Immature natural killer cell (primary cell): Measurements from ENCODE around the gene TULP4. TPM values are rescaled to one million over a fixed set of nuclear protein-coding genes. Genes with fewer than 3 reads are reported as not detected.
"Not testable (repeated sequence)": the region's sequence is repeated elsewhere in the genome, so short reads cannot be mapped to it uniquely, and the experiment has no call there.

Experiments
- DNase-seq, 3 donors: peaks; one replicate each; pipeline ENCODE4 v3.0.0; 2022; ENCODE audit warnings: mixed read lengths in 1 of 3
- H3K27ac Mint-ChIP-seq, 6 donors: one replicate each; pipeline ENCODE4 v1.8.0; 2020; ENCODE audit warnings: mixed read lengths in 6 of 6, mild to moderate bottlenecking in 5 of 6, inconsistent platforms in 4 of 6, moderate library complexity in 3 of 6
- H3K27me3 Mint-ChIP-seq, 3 donors: one replicate each; pipeline ENCODE4 v1.8.0; 2020 to 2021; ENCODE audit warnings: low read depth in 3 of 3, mild to moderate bottlenecking in 3 of 3, mixed read lengths in 3 of 3, moderate library complexity in 3 of 3, inconsistent platforms in 1 of 3
- H3K36me3 Mint-ChIP-seq, 3 donors: one replicate each; pipeline ENCODE4 v1.8.0; 2020; ENCODE audit warnings: mixed read lengths in 3 of 3, inconsistent platforms in 2 of 3, mild to moderate bottlenecking in 2 of 3
- H3K4me1 Mint-ChIP-seq, 2 donors: one replicate each; pipeline ENCODE4 v1.8.0; 2020; ENCODE audit warnings: inconsistent platforms in 2 of 2, mild to moderate bottlenecking in 2 of 2, mixed read lengths in 2 of 2, moderate library complexity in 1 of 2
- H3K4me3 Mint-ChIP-seq, 5 donors: one replicate each; pipeline ENCODE4 v1.8.0; 2020; ENCODE audit warnings: mild to moderate bottlenecking in 5 of 5, mixed read lengths in 5 of 5, inconsistent platforms in 3 of 5, moderate library complexity in 3 of 5
- H3K9me3 Mint-ChIP-seq, 6 donors: one replicate each; pipeline ENCODE4 v1.8.0; 2020; ENCODE audit warnings: mild to moderate bottlenecking in 6 of 6, mixed read lengths in 6 of 6, inconsistent platforms in 4 of 6, moderate library complexity in 3 of 6
- polyA plus RNA-seq, 3 donors: library from polyadenylated mRNA; unstranded; fragments of 300-500 nt; fragmentation: Illumina TruSeq; gene quantifications; one replicate each; pipeline ENCODE4 v1.2.3, GENCODE V29; 2021

Gene TULP4
- polyA plus RNA-seq, 3 donors from 2014 or later = 19.0 to 46.9 (median 22.2) TPM

DNA sequence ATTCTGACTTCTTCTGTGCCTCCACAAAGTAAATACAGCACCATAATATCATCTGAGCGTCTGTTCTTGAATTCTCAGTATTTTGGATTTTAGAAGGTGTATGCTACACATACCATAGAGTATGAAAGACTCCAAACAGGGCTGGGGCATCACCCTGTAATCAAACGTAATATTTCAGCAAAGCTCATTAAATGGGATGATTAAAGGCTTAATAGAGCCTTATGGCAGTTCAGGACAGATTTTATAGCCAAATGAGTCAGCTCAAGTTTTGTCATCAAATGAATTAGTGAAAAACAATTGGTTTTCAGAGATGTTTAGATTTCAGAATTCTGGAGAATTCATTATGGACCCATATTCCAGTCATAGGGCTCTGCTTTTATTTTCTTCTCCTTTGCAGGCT is 68.9 kb downstream of the TULP4 start:
- Mint-ChIP-seq H3K27me3 (peaks cover 0 to 2% (median 1%) of the 10 kb centered on the region in 3 donors), H3K4me3 (no peak overlapping the region), H3K9me3 (no peaks in the 10 kb centered on the region), H3K4me1 (peaks cover 1 to 19% of the 10 kb centered on the region in 2 donors), H3K36me3 (no peaks in the 10 kb centered on the region), H3K27ac (no peak overlapping the region)
- DNase-seq = no peak

DNA sequence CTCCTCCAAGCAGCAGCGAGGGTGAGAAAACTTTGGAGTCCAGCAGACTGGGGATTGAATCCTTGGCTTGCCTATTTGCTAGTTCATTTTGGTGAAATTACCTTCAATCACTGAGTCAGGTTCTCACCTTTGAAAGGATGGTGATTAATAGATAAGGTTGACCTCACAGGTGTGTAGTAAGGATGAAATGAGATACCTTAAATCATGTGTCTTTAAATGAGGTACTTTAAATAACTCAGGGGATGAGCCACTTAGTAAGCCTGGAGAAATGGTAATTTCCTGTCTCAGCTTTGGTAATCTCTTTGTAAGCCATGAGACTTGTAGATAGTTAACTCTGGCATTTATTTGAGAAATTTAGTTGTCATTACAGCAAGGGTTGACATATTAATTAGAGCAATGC is 70.2 kb downstream of the TULP4 start:
- H3K4me3 Mint-ChIP-seq = no peak overlapping the region
- no peak overlapping the region for H3K27ac Mint-ChIP-seq
- DNase-seq = no peak
- no peaks in the 10 kb centered on the region for H3K9me3 Mint-ChIP-seq
- no peaks in the 10 kb centered on the region for H3K27me3 Mint-ChIP-seq
- H3K36me3 Mint-ChIP-seq = no peaks in the 10 kb centered on the region
- peaks cover 3 to 19% of the 10 kb centered on the region in 2 donors for H3K4me1 Mint-ChIP-seq

GRCh38 chr6:158383057-158383456 is 70.8 kb downstream of the TULP4 start:
- Mint-ChIP-seq H3K27me3 (no peaks in the 10 kb centered on the region), H3K9me3 (no peaks in the 10 kb centered on the region), H3K4me1 (peaks cover 3 to 19% of the 10 kb centered on the region in 2 donors), H3K4me3 (no peak overlapping the region), H3K36me3 (no peaks in the 10 kb centered on the region), H3K27ac (peak overlapping the region in 1 of 6 donors; percentile 57)
- DNase-seq = no peak

- no peak for DNase-seq
- H3K9me3 Mint-ChIP-seq = no peaks in the 10 kb centered on the region
- H3K4me3 Mint-ChIP-seq = no peak overlapping the region
- peak overlapping the region in 3 of 6 donors; percentile 4 to 57 (median 27) for H3K27ac Mint-ChIP-seq
- peaks cover 4 to 19% of the 10 kb centered on the region in 2 donors for H3K4me1 Mint-ChIP-seq
- no peaks in the 10 kb centered on the region for H3K36me3 Mint-ChIP-seq
- H3K27me3 Mint-ChIP-seq = no peaks in the 10 kb centered on the region
Measured at GRCh38 chr6:158383542-158383941, 71.3 kb downstream of the TULP4 start.

- H3K4me1 Mint-ChIP-seq = peaks cover 6 to 8% of the 10 kb centered on the region in 2 donors
Measured at GRCh38 chr6:158384671-158385110, 72.4 kb downstream of the TULP4 start.

GRCh38 chr6:158387036-158387435 is 74.8 kb downstream of the TULP4 start:
- no peaks in the 10 kb centered on the region for H3K9me3 Mint-ChIP-seq
- DNase-seq = peak in 1 of 3 donors; percentile 17
- no peak overlapping the region for H3K4me3 Mint-ChIP-seq
- peaks cover 6 to 9% of the 10 kb centered on the region in 2 donors for H3K4me1 Mint-ChIP-seq
- peaks cover 0 to 2% (median 0%) of the 10 kb centered on the region in 3 donors for H3K27me3 Mint-ChIP-seq
- H3K36me3 Mint-ChIP-seq = peaks cover 0 to 3% (median 0%) of the 10 kb centered on the region in 3 donors
- no peak overlapping the region for H3K27ac Mint-ChIP-seq

More at GRCh38 chr6:158384671-158385110, 72.4 kb downstream of the TULP4 start:
- Mint-ChIP-seq H3K27ac (no peak overlapping the region), H3K27me3 (no peaks in the 10 kb centered on the region), H3K4me3 (no peak overlapping the region), H3K9me3 (no peaks in the 10 kb centered on the region), H3K36me3 (no peaks in the 10 kb centered on the region)
- no peak for DNase-seq

DNA sequence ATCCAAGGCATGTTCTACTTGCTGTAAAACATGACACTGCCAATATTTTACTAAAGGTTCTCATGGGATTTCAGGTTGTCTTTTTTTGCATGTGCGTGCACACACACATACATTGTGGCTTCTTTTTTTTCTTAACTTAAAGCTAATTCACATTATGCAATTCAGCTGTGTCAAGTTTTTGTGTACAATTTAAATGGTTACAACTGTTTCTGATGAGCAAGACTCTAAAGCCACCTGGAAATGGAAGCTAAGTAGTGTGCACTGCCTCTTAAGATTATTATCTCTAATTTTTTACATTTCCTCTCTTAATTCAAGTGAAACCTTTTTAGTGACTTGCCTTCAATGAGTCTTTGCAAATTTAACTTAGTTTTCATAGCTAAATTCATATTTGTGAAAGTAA is 75.3 kb downstream of the TULP4 start:
- peaks cover 0 to 4% (median 0%) of the 10 kb centered on the region in 3 donors for H3K36me3 Mint-ChIP-seq

GRCh38 chr6:158388727-158389126 is 76.5 kb downstream of the TULP4 start:
- Mint-ChIP-seq H3K27me3 (peaks cover 0 to 2% (median 0%) of the 10 kb centered on the region in 3 donors), H3K36me3 (peaks cover 0 to 6% (median 1%) of the 10 kb centered on the region in 3 donors), H3K9me3 (no peaks in the 10 kb centered on the region), H3K27ac (no peak overlapping the region), H3K4me3 (no peak overlapping the region), H3K4me1 (peaks cover 4 to 8% of the 10 kb centered on the region in 2 donors)
- no peak for DNase-seq

More for the DNA sequence above, 75.3 kb downstream of the TULP4 start:
- Mint-ChIP-seq H3K9me3 (no peaks in the 10 kb centered on the region), H3K27ac (no peak overlapping the region), H3K4me1 (peaks cover 6 to 8% of the 10 kb centered on the region in 2 donors), H3K27me3 (peaks cover 0 to 2% (median 0%) of the 10 kb centered on the region in 3 donors), H3K4me3 (no peak overlapping the region)
- DNase-seq = no peak

- Mint-ChIP-seq H3K36me3 (peaks cover 0 to 9% (median 8%) of the 10 kb centered on the region in 3 donors), H3K4me1 (peaks cover 4 to 8% of the 10 kb centered on the region in 2 donors), H3K9me3 (no peaks in the 10 kb centered on the region), H3K4me3 (no peak overlapping the region), H3K27me3 (peaks cover 0 to 2% (median 0%) of the 10 kb centered on the region in 3 donors), H3K27ac (no peak overlapping the region)
- no peak for DNase-seq
Measured at GRCh38 chr6:158389193-158389919, 77.1 kb downstream of the TULP4 start.

GRCh38 chr6:158391276-158391675 is 79.0 kb downstream of the TULP4 start:
- Mint-ChIP-seq H3K9me3 (no peaks in the 10 kb centered on the region), H3K27ac (no peak overlapping the region)

GRCh38 chr6:158391977-158392376 is 79.7 kb downstream of the TULP4 start:
- not testable (repeated sequence) for H3K4me3 Mint-ChIP-seq, H3K9me3 Mint-ChIP-seq, H3K27me3 Mint-ChIP-seq, H3K4me1 Mint-ChIP-seq, DNase-seq
- peaks cover 0 to 12% (median 8%) of the 10 kb centered on the region in 3 donors for H3K36me3 Mint-ChIP-seq
- H3K27ac Mint-ChIP-seq = peak overlapping the region in 2 of 6 donors; percentile 24 to 66

More at GRCh38 chr6:158391276-158391675, 79.0 kb downstream of the TULP4 start:
- no peak for DNase-seq
- peaks cover 0 to 9% (median 8%) of the 10 kb centered on the region in 3 donors for H3K36me3 Mint-ChIP-seq
- H3K4me1 Mint-ChIP-seq = peaks cover 4 to 8% of the 10 kb centered on the region in 2 donors
- H3K27me3 Mint-ChIP-seq = peaks cover 0 to 2% (median 0%) of the 10 kb centered on the region in 3 donors
- no peak overlapping the region for H3K4me3 Mint-ChIP-seq

DNA sequence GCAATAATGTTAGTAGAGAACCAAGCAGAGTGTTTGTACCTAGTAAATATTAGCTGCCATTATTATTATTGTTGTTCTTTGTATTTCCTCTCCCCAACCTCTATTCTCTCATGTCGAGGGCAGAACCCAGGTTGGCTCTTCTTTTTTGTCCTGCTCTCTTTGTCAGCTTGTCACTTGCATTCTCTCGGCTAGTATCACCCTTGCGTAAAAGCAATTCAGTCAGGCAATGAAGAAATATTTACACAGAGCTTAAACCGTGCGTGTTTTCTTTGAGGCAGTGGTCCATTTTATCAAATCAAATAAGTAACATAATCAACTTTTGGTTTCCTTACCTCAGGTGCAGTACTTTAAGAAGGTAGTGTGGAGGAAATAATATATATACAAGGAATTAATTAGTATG is 83.9 kb downstream of the TULP4 start:
- Mint-ChIP-seq H3K4me1 (peaks cover 0 to 8% of the 10 kb centered on the region in 2 donors), H3K27ac (no peak overlapping the region), H3K4me3 (no peak overlapping the region)

GRCh38 chr6:158397578-158397977 is 85.3 kb downstream of the TULP4 start:
- H3K4me3 Mint-ChIP-seq = no peak overlapping the region
- H3K27ac Mint-ChIP-seq = no peak overlapping the region
- H3K27me3 Mint-ChIP-seq = peaks cover 0 to 2% (median 0%) of the 10 kb centered on the region in 3 donors
- peaks cover 0 to 8% (median 8%) of the 10 kb centered on the region in 3 donors for H3K36me3 Mint-ChIP-seq
- DNase-seq = no peak
- H3K9me3 Mint-ChIP-seq = no peaks in the 10 kb centered on the region
- no peaks in the 10 kb centered on the region for H3K4me1 Mint-ChIP-seq

More for the DNA sequence above, 83.9 kb downstream of the TULP4 start:
- no peaks in the 10 kb centered on the region for H3K9me3 Mint-ChIP-seq
- peaks cover 0 to 12% (median 8%) of the 10 kb centered on the region in 3 donors for H3K36me3 Mint-ChIP-seq
- no peak for DNase-seq
- H3K27me3 Mint-ChIP-seq = peaks cover 0 to 2% (median 2%) of the 10 kb centered on the region in 3 donors

DNA sequence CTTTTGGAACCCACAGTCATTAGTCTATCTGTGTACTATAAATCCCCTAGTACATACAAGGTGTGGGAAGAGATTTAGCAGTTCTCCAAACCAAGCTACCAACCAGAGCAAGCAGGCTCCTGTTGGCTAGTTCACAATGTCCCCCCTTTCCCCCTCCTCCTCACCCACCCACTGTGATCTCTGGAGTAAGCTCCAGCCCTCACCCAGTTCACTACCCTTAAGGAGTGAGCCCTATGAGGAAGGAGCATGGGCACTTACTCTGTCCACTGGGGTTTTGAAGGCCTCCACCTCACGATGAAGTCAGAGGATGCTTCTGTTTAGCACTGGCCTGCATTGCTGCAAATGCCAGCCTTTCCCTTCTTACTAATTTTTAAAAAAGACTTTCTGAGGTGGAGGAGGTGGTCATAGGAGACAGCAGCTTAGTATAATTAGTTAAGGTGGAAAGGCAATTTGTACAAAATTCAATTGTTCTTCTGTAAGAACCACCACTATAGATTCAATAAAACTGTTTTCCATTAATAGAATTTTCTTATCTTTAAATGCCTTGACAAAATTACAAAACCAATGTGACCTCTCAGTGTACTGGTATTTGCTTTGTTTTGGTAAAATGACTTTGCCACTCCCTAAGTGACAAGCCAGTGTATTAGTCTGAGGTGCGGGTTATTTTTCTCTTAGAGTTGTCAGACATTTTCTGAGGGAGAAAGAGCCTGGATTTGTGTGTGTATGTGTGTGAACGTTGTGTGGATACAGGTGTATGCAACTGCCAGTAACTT is 86.2 kb downstream of the TULP4 start:
- H3K27ac Mint-ChIP-seq = peak overlapping the region in 2 of 6 donors; percentile 6 to 27
- H3K27me3 Mint-ChIP-seq = peaks cover 0 to 2% (median 0%) of the 10 kb centered on the region in 3 donors
- H3K4me1 Mint-ChIP-seq = no peaks in the 10 kb centered on the region
- DNase-seq = no peak
- no peak overlapping the region for H3K4me3 Mint-ChIP-seq
- no peaks in the 10 kb centered on the region for H3K9me3 Mint-ChIP-seq
- H3K36me3 Mint-ChIP-seq = peaks cover 0 to 8% (median 8%) of the 10 kb centered on the region in 3 donors
